A549 (cell line): ENCODE data around the gene UPK3A. TPM values are rescaled to one million over a fixed set of nuclear protein-coding genes. Genes with fewer than 3 reads are reported as not detected.

Experiments used
- ATAC-seq, 2 experiments: fragments of 200-7000 bp in 1 of 2; fragments of >200 bp in 1 of 2; cut with Nextera tagmentation in 1 of 2; cut with Tn5 transposase in 1 of 2; 3 replicates each; pipeline versions ENCODE4 v1.8.0 to v1.9.1; 2018 to 2020; ENCODE audit warnings: mild to moderate bottlenecking in 1 of 2, moderate library complexity in 1 of 2
- CTCF ChIA-PET: fragments of 300-600 bp; sonication (Branson Sonifier 250); formaldehyde crosslinking; extraction: SDS; loops from one replicate; lab custom pipeline; 2021; ENCODE audit warnings: antibody characterized with exemption, inconsistent platforms; lab: Yijun Ruan, JAX
- POLR2A ChIA-PET: fragments of 350-600 bp; formaldehyde crosslinking; extraction: SDS; loops from one replicate; lab custom pipeline; 2021; ENCODE audit warnings: antibody characterized with exemption, inconsistent platforms; lab: Yijun Ruan, JAX
- DNase-seq, 2 experiments: peaks; one replicate each; pipeline versions ENCODE4 v3.0.0 to v3.0.0-alpha.2; 2011 to 2016; ENCODE audit warnings: low read depth in 1 of 2, low spot score in 1 of 2
- FAIRE-seq: peaks from 2 replicates; lab custom pipeline; 2011; peaks lifted over from hg19 to GRCh38; lab: Jason Lieb, UNC
- H3K27ac ChIP-seq, 2 experiments: fragments of >200 bp; sonication (Bioruptor Twin); formaldehyde crosslinking; 3 replicates each; pipeline ENCODE4 v1.5.1; 2016 to 2017
- H3K4me1 ChIP-seq: fragments of >200 bp; sonication (Bioruptor Twin); formaldehyde crosslinking; 3 replicates; pipeline ENCODE4 v1.6.1; 2016
- H3K4me2 ChIP-seq: fragments of >200 bp; sonication (Bioruptor Twin); formaldehyde crosslinking; 3 replicates; pipeline ENCODE4 v1.6.1; 2016
- H3K4me3 ChIP-seq: fragments of >200 bp; sonication (Bioruptor Twin); formaldehyde crosslinking; 3 replicates; pipeline ENCODE4 v1.5.1; 2016
- H3K9me3 ChIP-seq: fragments of >200 bp; sonication (Bioruptor Twin); formaldehyde crosslinking; 3 replicates; pipeline ENCODE4 v1.6.1; 2016
- BHLHE40 ChIP-seq: IDR thresholded peaks from 2 replicates; pipeline ENCODE4 v1.6.1; 2012; ENCODE audit warnings: low read depth, low read length, inconsistent platforms
- CBX2 ChIP-seq: fragments of 200-600 bp; sonication (generic); IDR thresholded peaks from 2 replicates; pipeline ENCODE4 v1.6.1; 2016; ENCODE audit warnings: low read depth, mild to moderate bottlenecking, borderline replicate concordance
- CHD4 ChIP-seq: fragments of 200-600 bp; sonication (generic); IDR thresholded peaks from 2 replicates; pipeline ENCODE4 v1.6.1; 2016; ENCODE audit warnings: antibody characterized with exemption, mild to moderate bottlenecking, borderline replicate concordance
- EHMT2 ChIP-seq: fragments of 200-600 bp; sonication (generic); IDR thresholded peaks from 2 replicates; pipeline ENCODE4 v1.6.1; 2016; ENCODE audit warnings: antibody characterized with exemption, low read depth, mild to moderate bottlenecking, moderate library complexity
- EP300 ChIP-seq, 2 experiments: fragments of >200 bp; sonication (Bioruptor Twin); formaldehyde crosslinking; IDR thresholded peaks; 2 replicates in 1 of 2; 3 replicates in 1 of 2; pipeline ENCODE4 v1.6.1; 2016 to 2017
- ESRRA ChIP-seq: fragments of 150-350 bp; IDR thresholded peaks from 2 replicates; pipeline ENCODE4 v1.6.1; 2014; ENCODE audit warnings: mild to moderate bottlenecking, low read length, borderline replicate concordance
- FOSL2 ChIP-seq, 2 experiments: fragments of 450-650 bp in 1 of 2; fragments of >200 bp in 1 of 2; sonication (Bioruptor Twin) in 1 of 2; formaldehyde crosslinking; IDR thresholded peaks; 2 replicates each; pipeline versions ENCODE4 v1.5.0 to v1.6.1; 2016 to 2020; ENCODE audit warnings: mild to moderate bottlenecking in 1 of 2, moderate library complexity in 1 of 2
- HOXA7 ChIP-seq: fragments of 250-450 bp; sonication (Bioruptor Pico); IDR thresholded peaks from 2 replicates; pipeline ENCODE4 v1.5.0; 2020; ENCODE audit warnings: mild to moderate bottlenecking, moderate library complexity
- HOXB13 ChIP-seq: fragments of 250-450 bp; sonication (Bioruptor Pico); IDR thresholded peaks from 2 replicates; pipeline ENCODE4 v1.5.0; 2020; ENCODE audit warnings: low read depth, mild to moderate bottlenecking, moderate library complexity
- HOXB5 ChIP-seq: fragments of 250-450 bp; sonication (Bioruptor Pico); IDR thresholded peaks from 2 replicates; pipeline ENCODE4 v1.5.0; 2020; ENCODE audit warnings: mild to moderate bottlenecking, moderate library complexity
- JUNB ChIP-seq: fragments of >200 bp; sonication (Bioruptor Twin); formaldehyde crosslinking; IDR thresholded peaks from 2 replicates; pipeline ENCODE4 v1.6.1; 2016
- KDM5A ChIP-seq: fragments of 200-600 bp; sonication (generic); IDR thresholded peaks from 2 replicates; pipeline ENCODE4 v1.6.1; 2016; ENCODE audit warnings: antibody characterized with exemption, mild to moderate bottlenecking
- MAZ ChIP-seq: fragments of 150-350 bp; IDR thresholded peaks from 2 replicates; pipeline ENCODE4 v1.6.1; 2014; ENCODE audit warnings: antibody characterized with exemption, low read depth, low read length, borderline replicate concordance
- NR3C1 ChIP-seq: fragments of >200 bp; sonication (Bioruptor Twin); formaldehyde crosslinking; IDR thresholded peaks from 3 replicates; pipeline ENCODE4 v1.6.1; 2017
- PHF8 ChIP-seq: fragments of 200-600 bp; sonication (generic); IDR thresholded peaks from 2 replicates; pipeline ENCODE4 v1.6.1; 2016; ENCODE audit warnings: low read depth, mild to moderate bottlenecking, antibody characterized with exemption, moderate library complexity, borderline replicate concordance
- POLR2AphosphoS2 ChIP-seq: conservative IDR thresholded peaks from 2 replicates; pipeline ENCODE4 v1.6.1; 2012; ENCODE audit warnings: low read length, improper control_type of control experiment, inconsistent platforms
- RARB ChIP-seq: fragments of 250-450 bp; sonication (Bioruptor Pico); IDR thresholded peaks from 2 replicates; pipeline ENCODE4 v1.8.0; 2021; ENCODE audit warnings: mild to moderate bottlenecking, moderate library complexity
- RCOR1 ChIP-seq: fragments of 150-350 bp; IDR thresholded peaks from 2 replicates; pipeline ENCODE4 v1.6.1; 2014; ENCODE audit warnings: antibody characterized with exemption, low read length, low read depth
- SREBF2 ChIP-seq: fragments of 450-650 bp; IDR thresholded peaks from 2 replicates; pipeline ENCODE4 v1.6.1; 2014; ENCODE audit warnings: mild to moderate bottlenecking, moderate library complexity
- TFCP2L1 ChIP-seq: fragments of 250-450 bp; sonication (Bioruptor Pico); IDR thresholded peaks from 2 replicates; pipeline ENCODE4 v1.5.0; 2021; ENCODE audit warnings: mild to moderate bottlenecking
- ZFP36 ChIP-seq: fragments of 450-650 bp; IDR thresholded peaks from 2 replicates; pipeline ENCODE4 v1.6.1; 2014; ENCODE audit warnings: borderline replicate concordance; ENCODE audit not compliant: partially characterized antibody
- ZNF302 ChIP-seq: fragments of 250-450 bp; sonication (Bioruptor Pico); IDR thresholded peaks from 2 replicates; pipeline ENCODE4 v1.9.0; 2021; ENCODE audit warnings: inconsistent platforms, mild to moderate bottlenecking, moderate library complexity
- WGBS: methylation state at CpG from one replicate; pipeline ENCODE4 v1.1.6; 2017; ENCODE audit errors: missing lambda C conversion rate; 5-methylcytosine and 5-hydroxymethylcytosine counted together
- polyA plus RNA-seq, 4 experiments: library from polyadenylated mRNA; depleted of rRNA in 3 of 4; stranded (reverse); fragments of >200 nt; fragmentation: RNase III in 1 of 4; extraction: RNeasy Plus Mini Kit Qiagen cat#74134 plus additional on column Dnase treatment in 1 of 4; gene quantifications; 2 replicates in 3 of 4; 3 replicates in 1 of 4; pipeline ENCODE4 v1.2.3, GENCODE V29; 2011 to 2017
- TF ChIP-seq, protein P1 (sequence below): fragments of 250-450 bp; sonication (Bioruptor Pico); IDR thresholded peaks from 2 replicates; pipeline ENCODE4 v1.5.0; 2021; ENCODE audit warnings: mild to moderate bottlenecking, moderate library complexity, borderline replicate concordance
- TF ChIP-seq, protein P2 (sequence below): IDR thresholded peaks from 2 replicates; pipeline ENCODE4 v1.6.1; 2012
- TF ChIP-seq, protein P3 (sequence below): fragments of >200 bp; sonication (Bioruptor Twin); formaldehyde crosslinking; IDR thresholded peaks from 2 replicates; pipeline ENCODE4 v1.6.1; 2016
- TF ChIP-seq, protein P4 (sequence below): IDR thresholded peaks from 2 replicates; pipeline ENCODE4 v1.6.1; 2012; ENCODE audit warnings: low read depth, borderline replicate concordance
- TF ChIP-seq, protein P5 (sequence below): IDR thresholded peaks from 2 replicates; pipeline ENCODE4 v1.6.1; 2012
- TF ChIP-seq, protein P6 (sequence below): fragments of 250-450 bp; sonication (Bioruptor Pico); IDR thresholded peaks from 2 replicates; pipeline ENCODE4 v1.5.0; 2020; ENCODE audit warnings: low read depth, mild to moderate bottlenecking, moderate library complexity

UPK3A gene
- polyA plus RNA-seq, 2 of the 4 experiments (the other 2 are of a cell fraction) = not detected

DNA sequence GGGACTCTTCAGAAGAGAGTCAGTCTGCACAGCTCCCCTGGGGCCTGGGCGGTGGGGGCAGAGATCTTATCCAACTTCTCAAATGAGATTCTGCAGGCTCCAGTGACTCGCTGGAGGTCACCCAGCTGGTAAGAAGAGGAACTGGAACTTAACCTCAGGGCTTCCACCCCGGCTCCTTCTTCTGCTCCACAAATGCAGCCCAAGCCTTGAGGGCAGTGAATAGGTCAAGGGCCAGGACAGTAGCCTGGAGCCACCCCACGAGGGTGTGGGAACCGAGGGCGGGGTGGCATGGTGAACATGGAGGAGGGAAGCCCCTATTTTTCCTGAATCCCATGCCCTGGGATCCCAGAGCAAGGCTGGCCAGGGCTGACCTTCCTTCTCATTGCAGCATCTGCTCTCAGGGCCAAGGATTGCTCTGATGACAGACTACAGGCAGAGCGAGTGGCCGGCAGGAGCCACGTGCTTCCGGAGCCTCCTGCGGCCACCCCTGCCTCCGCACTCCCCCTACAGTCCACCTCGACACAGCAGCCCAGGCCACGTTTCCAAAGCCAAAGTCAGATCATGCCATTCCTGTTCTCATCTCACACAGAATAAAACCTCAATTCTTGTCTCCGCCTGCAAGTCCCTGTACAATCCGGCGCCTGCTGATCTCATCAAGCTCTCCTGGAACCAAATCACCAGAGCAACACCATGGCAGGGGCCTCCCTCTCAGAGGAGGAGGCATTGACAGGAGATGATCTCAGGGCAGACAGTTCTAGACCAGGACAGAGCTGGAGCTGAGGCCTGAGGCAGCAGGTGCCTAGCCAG is 21.1 kb upstream of the UPK3A start (continued):
- TF ChIP-seq, protein P1, sequence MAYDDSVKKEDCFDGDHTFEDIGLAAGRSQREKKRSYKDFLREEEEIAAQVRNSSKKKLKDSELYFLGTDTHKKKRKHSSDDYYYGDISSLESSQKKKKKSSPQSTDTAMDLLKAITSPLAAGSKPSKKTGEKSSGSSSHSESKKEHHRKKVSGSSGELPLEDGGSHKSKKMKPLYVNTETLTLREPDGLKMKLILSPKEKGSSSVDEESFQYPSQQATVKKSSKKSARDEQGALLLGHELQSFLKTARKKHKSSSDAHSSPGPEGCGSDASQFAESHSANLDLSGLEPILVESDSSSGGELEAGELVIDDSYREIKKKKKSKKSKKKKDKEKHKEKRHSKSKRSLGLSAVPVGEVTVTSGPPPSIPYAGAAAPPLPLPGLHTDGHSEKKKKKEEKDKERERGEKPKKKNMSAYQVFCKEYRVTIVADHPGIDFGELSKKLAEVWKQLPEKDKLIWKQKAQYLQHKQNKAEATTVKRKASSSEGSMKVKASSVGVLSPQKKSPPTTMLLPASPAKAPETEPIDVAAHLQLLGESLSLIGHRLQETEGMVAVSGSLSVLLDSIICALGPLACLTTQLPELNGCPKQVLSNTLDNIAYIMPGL = no peak

DNA sequence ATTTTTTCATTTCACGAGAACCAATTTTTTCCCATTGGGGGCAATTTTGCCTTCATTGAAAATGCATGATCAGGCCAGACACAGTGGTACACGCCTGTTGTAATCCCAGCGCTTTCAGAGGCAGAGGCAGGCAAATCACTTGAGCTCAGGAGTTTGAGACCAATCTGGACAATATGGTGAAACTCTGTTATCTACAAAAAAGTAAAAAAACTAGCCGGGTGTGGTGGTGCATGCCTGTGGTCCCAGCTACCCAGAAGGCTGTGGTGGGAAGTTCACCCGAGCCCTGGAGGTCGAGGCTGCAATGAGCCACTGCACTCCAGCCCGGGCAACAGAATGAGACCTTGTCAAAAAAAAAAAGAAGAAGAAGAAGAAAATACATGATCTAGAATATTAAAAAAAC is 19.2 kb upstream of the UPK3A start:
- ChIA-PET CTCF (interaction anchor here (0.9 to 1.4 kb wide), 3 partner anchors 169 to 289 kb away, joined by 3 to 4 read pairs (median 4); no protein-coding TSS in a partner anchor), POLR2A (no interaction called here)
- Histone ChIP-seq H3K4me3 (no peak overlapping the region), H3K4me2 (no peak overlapping the region), H3K9me3 (no peaks in the 10 kb centered on the region), H3K4me1 (peaks cover 15% of the 10 kb centered on the region), H3K27ac (no peak overlapping the region)
- 83% methylated on average over 7 of the region's 7 CpGs for WGBS
- TF ChIP-seq SREBF2 (no peak), EP300 (IDR thresholded peaks at IDR 0.05) (no peak), JUNB (no peak), HOXB5 (CRISPR knock-in tag) (no peak), EHMT2 (no peak), BHLHE40 (no peak), HOXA7 (CRISPR knock-in tag) (no peak), RCOR1 (no peak), NR3C1 (no peak), POLR2AphosphoS2 (no peak), HOXB13 (CRISPR knock-in tag) (no peak)
- TF ChIP-seq, protein P2, sequence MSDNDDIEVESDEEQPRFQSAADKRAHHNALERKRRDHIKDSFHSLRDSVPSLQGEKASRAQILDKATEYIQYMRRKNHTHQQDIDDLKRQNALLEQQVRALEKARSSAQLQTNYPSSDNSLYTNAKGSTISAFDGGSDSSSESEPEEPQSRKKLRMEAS = no peak
- TF ChIP-seq, protein P3, sequence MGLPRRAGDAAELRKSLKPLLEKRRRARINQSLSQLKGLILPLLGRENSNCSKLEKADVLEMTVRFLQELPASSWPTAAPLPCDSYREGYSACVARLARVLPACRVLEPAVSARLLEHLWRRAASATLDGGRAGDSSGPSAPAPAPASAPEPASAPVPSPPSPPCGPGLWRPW = no peak
- TF ChIP-seq, protein P4, sequence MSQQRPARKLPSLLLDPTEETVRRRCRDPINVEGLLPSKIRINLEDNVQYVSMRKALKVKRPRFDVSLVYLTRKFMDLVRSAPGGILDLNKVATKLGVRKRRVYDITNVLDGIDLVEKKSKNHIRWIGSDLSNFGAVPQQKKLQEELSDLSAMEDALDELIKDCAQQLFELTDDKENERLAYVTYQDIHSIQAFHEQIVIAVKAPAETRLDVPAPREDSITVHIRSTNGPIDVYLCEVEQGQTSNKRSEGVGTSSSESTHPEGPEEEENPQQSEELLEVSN = no peak
- TF ChIP-seq, protein P5, sequence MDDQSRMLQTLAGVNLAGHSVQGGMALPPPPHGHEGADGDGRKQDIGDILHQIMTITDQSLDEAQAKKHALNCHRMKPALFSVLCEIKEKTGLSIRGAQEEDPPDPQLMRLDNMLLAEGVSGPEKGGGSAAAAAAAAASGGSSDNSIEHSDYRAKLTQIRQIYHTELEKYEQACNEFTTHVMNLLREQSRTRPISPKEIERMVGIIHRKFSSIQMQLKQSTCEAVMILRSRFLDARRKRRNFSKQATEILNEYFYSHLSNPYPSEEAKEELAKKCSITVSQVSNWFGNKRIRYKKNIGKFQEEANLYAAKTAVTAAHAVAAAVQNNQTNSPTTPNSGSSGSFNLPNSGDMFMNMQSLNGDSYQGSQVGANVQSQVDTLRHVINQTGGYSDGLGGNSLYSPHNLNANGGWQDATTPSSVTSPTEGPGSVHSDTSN = no peak
- DNase-seq (no peak), ATAC-seq (no peak), FAIRE-seq (no peak)

DNA sequence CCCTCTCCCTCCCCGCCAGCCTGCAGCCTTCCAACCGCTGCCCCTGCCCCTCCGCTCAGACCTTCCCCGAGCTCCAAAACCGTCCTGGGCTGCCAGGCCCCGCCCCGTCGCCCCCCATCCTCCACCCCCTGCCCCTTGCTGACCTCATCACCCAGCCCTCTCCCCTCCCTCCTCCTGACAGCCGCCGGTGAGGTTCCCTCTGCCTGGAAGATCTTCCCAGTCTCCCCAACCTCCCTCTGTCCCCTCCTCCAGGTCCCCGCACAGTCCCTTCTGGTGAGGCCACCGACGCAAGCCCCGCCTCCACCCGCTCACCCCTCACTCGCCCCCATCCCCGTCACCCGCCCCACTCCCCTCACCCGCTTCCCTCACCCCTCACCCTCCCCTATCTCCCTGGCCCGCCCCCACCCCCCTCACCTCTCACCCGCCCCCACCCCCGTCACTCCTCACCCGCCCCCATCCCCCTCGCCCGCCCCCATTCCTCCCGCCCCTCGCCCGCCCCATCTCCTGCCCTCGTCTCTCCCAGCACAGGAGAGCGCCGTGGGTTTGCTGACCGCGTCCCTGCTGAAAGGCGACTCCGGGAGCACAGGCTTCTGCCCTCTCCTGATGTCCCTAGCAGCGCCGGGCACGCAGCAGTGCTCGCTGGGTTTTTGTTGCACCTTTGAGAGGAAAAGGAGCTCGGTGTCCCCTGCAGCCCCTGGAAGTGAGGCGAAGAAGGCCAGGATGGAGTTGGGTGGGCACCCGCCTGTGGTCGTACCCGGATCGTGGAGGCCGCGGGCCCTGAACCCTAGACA is 16.4 kb upstream of the UPK3A start:
- ChIA-PET POLR2A (no interaction called here), CTCF (interaction anchor here (0.5 to 1.9 kb wide), 17 partner anchors 22 to 547 kb away, joined by 3 to 7 read pairs (median 4); partner anchors contain the start of gene FAM118A)
- peaks cover 12% of the 10 kb centered on the region for H3K4me1 ChIP-seq
- H3K27ac ChIP-seq = peak overlapping the region; percentile 82 to 87
- H3K4me3 ChIP-seq = peak overlapping the region; percentile 66
- H3K9me3 ChIP-seq = no peaks in the 10 kb centered on the region
- ATAC-seq = peak; percentile 47 to 63
- FAIRE-seq = no peak
- peak overlapping the region; percentile 94 for H3K4me2 ChIP-seq
- DNase-seq = peak in 1 of 2 experiments; percentile 14
- 1% methylated on average over 10 of the region's 47 CpGs for WGBS
- TF ChIP-seq EP300 (IDR thresholded peaks at IDR 0.05) (no peak), FOSL2 (IDR thresholded peaks at IDR 0.05) (no peak), FOSL2 (CRISPR knock-in tag; IDR thresholded peaks at IDR 0.05) (no peak), KDM5A (no peak), PHF8 (no peak), ZFP36 (no peak), NR3C1 (no peak), ZNF302 (CRISPR knock-in tag) (no peak), MAZ (no peak), HOXB5 (CRISPR knock-in tag) (no peak), RARB (CRISPR knock-in tag) (no peak), TFCP2L1 (no peak), ESRRA (no peak), CBX2 (no peak), CHD4 (no peak; the same call in 1 of the 2 replicates)
- TF ChIP-seq, protein P6, sequence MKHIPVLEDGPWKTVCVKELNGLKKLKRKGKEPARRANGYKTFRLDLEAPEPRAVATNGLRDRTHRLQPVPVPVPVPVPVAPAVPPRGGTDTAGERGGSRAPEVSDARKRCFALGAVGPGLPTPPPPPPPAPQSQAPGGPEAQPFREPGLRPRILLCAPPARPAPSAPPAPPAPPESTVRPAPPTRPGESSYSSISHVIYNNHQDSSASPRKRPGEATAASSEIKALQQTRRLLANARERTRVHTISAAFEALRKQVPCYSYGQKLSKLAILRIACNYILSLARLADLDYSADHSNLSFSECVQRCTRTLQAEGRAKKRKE (CRISPR knock-in tag) = no peak
- TF ChIP-seq, protein P3 = no peak
